ENCODE data around the gene TIAM2.
"Not testable (repeated sequence)": the region's sequence is repeated elsewhere in the genome, so short reads cannot be mapped to it uniquely, and the experiment has no call there.

Gene TIAM2

GRCh38 chr6:155004576-155005372, 9.7 kb downstream of the TIAM2 start:
- DNase-seq: no peak
- ATAC-seq: no peak
- Mint-ChIP-seq H3K9me3 (no peaks in the 10 kb centered on the region), H3K4me3 (no peak overlapping the region), H3K4me1 (no peaks in the 10 kb centered on the region), H3K27me3 (peaks cover 4% of the 10 kb centered on the region), H3K27ac (no peak overlapping the region)

DNA sequence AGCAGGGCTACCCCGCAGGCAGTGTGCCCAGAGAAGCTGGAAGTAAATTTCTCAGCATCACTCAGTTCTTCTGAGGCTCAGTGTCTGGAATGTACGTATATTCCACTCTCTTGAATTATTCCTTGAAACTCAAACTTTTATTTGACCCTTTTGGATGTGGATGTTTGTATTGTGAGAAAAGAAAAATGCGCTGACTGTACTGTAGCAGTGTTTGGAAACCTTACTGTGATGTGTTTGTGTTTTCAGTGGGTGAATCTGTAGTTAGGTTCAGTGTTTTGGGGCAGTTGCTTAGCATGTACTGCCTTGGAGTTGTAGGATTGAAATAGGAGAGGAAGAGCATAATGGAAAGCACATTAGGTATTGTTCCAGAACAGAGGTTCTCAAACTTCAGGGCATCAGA, 13.5 kb downstream of the TIAM2 start:
- Mint-ChIP-seq H3K9me3 (no peaks in the 10 kb centered on the region), H3K27me3 (peaks cover 8% of the 10 kb centered on the region), H3K27ac (no peak overlapping the region), H3K4me3 (no peak overlapping the region), H3K4me1 (no peaks in the 10 kb centered on the region)
- DNase-seq (no peak), ATAC-seq (no peak)

DNA sequence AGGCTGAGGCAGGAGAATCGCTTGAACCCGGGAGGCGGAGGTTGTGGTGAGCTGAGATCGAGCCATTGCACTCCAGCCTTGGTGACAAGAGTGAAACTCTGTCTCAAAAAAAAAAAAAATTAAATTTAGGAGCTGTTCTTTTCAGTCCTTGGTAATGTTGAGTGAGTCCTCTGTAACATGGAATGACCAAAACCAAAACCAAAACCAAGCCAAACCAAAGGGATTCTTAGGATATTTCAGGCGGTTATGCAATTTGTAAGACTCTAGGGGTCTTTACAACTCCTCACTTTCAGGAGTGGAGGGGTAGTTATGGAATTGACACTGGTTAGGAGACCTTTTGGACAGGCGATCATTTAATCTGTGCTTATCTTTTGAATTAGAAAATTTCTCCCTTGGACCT, 15.8 kb downstream of the TIAM2 start:
- peaks cover 23% of the 10 kb centered on the region for H3K27me3 Mint-ChIP-seq
- H3K4me1 Mint-ChIP-seq: no peaks in the 10 kb centered on the region
- H3K27ac Mint-ChIP-seq: no peak overlapping the region
- no peak overlapping the region for H3K4me3 Mint-ChIP-seq
- DNase-seq (no peak), ATAC-seq (no peak)
- no peaks in the 10 kb centered on the region for H3K9me3 Mint-ChIP-seq

GRCh38 chr6:155011809-155012291, 16.7 kb downstream of the TIAM2 start:
- DNase-seq (no peak), ATAC-seq (no peak)
- no peak overlapping the region for H3K4me3 Mint-ChIP-seq

GRCh38 chr6:155013457-155013876, 18.4 kb downstream of the TIAM2 start:
- H3K9me3 Mint-ChIP-seq: no peaks in the 10 kb centered on the region
- H3K4me1 Mint-ChIP-seq: no peaks in the 10 kb centered on the region
- H3K27ac Mint-ChIP-seq: no peak overlapping the region
- no peak for ATAC-seq
- peaks cover 30% of the 10 kb centered on the region for H3K27me3 Mint-ChIP-seq
- no peak overlapping the region for H3K4me3 Mint-ChIP-seq
- DNase-seq: no peak

More at GRCh38 chr6:155011809-155012291, 16.7 kb downstream of the TIAM2 start:
- Mint-ChIP-seq H3K27ac (no peak overlapping the region), H3K4me1 (no peaks in the 10 kb centered on the region), H3K27me3 (peaks cover 24% of the 10 kb centered on the region), H3K9me3 (no peaks in the 10 kb centered on the region)

GRCh38 chr6:155014137-155014536, 19.0 kb downstream of the TIAM2 start:
- Mint-ChIP-seq H3K27ac (no peak overlapping the region), H3K4me1 (no peaks in the 10 kb centered on the region), H3K4me3 (no peak overlapping the region), H3K27me3 (peaks cover 30% of the 10 kb centered on the region), H3K9me3 (no peaks in the 10 kb centered on the region)
- ATAC-seq: no peak
- no peak for DNase-seq

DNA sequence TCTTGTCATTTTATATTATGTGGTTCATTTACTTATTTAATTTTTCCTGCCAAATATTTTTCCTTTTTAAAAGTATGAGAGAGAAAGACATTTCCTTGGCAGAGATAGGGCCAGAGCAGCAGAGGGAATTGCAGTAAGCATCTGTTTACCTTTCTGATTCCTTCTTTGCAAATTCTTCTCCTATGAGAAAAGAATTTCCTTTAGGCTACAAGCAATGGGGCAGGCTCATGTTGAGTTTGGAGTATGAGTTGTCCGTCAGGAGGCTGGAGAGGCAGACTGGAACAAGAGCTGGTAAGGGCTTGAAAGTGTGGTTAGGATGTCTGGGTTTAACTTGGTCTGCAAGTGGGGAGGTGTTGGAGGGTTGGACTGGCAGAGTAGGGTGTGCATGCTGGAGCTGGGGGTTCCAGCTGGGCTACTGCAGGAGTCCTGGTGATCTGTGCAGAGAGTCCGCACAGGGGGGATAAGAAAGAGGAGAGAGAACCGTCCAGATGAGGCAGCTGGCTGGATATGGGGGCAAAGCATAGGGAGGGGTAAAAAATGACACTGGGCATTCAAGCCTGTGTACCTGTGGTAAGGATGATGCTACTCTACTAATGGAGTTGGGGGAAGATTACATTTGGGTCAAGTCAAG, 19.7 kb downstream of the TIAM2 start:
- no peaks in the 10 kb centered on the region for H3K9me3 Mint-ChIP-seq
- H3K27ac Mint-ChIP-seq: peak overlapping the region in 1 of 2 donors; percentile 5
- no peak for DNase-seq
- H3K4me1 Mint-ChIP-seq: no peaks in the 10 kb centered on the region
- H3K27me3 Mint-ChIP-seq: peaks cover 30% of the 10 kb centered on the region
- no peak for ATAC-seq
- H3K4me3 Mint-ChIP-seq: no peak overlapping the region

DNA sequence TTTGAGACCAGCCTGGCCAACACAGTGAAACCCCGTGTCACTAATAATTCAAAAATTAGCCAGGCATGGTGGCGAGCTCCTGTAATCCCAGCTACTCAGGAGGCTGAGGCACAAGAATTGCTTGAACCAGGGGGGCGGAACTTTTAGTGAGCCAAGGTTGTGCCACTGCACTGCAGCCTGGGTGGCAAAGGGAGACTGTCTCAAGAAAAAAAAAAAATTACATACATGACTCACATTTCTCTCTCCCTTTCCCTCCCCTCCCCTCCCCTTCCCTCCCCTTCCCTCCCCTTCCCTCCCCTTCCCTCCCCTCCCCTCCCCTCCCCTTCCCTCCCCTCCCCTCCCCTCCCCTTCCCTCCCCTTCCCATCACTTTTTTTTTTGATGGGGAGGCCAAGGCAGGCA, 23.3 kb downstream of the TIAM2 start:
- not testable (repeated sequence) for H3K4me1 Mint-ChIP-seq, H3K4me3 Mint-ChIP-seq, H3K9me3 Mint-ChIP-seq, H3K27ac Mint-ChIP-seq, ATAC-seq, DNase-seq
- H3K27me3 Mint-ChIP-seq: peaks cover 22% of the 10 kb centered on the region

DNA sequence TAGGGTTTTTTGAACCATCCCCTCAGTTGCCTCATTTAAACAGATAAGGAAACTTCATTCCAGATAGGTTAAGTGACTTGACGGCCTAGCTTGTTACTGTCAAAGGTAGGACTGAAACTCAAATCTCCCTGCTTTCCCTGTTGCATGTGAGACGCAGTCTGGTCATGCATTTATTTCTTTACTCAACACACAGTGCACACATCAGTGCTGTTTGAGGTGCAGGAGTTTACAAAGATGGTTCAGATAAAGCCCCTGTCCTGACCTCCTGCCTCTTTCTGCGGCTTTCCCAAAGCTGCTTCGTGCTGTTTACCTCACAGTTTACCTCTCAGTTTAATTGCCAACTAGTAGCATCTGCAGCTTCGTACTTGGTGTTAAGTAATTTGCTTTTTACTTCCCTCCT, 26.6 kb downstream of the TIAM2 start:
- no peak for DNase-seq
- Mint-ChIP-seq H3K9me3 (no peaks in the 10 kb centered on the region), H3K4me3 (no peak overlapping the region), H3K27ac (no peak overlapping the region), H3K27me3 (peaks cover 15% of the 10 kb centered on the region), H3K4me1 (no peaks in the 10 kb centered on the region)
- no peak for ATAC-seq

DNA sequence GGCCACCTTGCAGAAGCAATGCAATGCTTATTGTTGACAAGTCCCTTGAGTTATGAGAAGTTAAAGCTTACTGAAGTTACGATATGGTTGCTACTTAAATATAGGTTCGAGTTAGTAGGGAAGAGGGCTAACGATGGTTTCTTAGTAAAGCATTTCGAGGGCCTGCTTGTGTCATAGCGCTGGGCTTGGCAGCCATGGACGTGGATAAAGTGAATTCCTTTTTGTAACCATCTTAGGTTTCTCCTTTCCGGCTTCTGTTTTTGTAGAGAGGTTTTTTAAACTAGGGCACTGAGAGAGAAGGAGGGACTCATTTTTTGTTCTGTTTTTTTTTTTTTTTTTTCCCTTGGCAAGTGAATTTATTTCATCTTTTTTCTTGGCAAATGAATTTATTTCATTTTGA, 27.6 kb downstream of the TIAM2 start:
- ATAC-seq (no peak), DNase-seq (no peak)
- peaks cover 8% of the 10 kb centered on the region for H3K27me3 Mint-ChIP-seq
- no peaks in the 10 kb centered on the region for H3K4me1 Mint-ChIP-seq
- no peak overlapping the region for H3K4me3 Mint-ChIP-seq
- no peak overlapping the region for H3K27ac Mint-ChIP-seq
- no peaks in the 10 kb centered on the region for H3K9me3 Mint-ChIP-seq

GRCh38 chr6:155023717-155024116, 28.6 kb downstream of the TIAM2 start:
- Mint-ChIP-seq H3K4me1 (no peaks in the 10 kb centered on the region), H3K27me3 (peaks cover 8% of the 10 kb centered on the region)

GRCh38 chr6:155024391-155025027, 29.4 kb downstream of the TIAM2 start:
- no peak for ATAC-seq
- H3K27ac Mint-ChIP-seq: no peak overlapping the region
- H3K4me3 Mint-ChIP-seq: no peak overlapping the region

More at GRCh38 chr6:155023717-155024116, 28.6 kb downstream of the TIAM2 start:
- ATAC-seq (no peak), DNase-seq (no peak)
- no peak overlapping the region for H3K4me3 Mint-ChIP-seq
- no peaks in the 10 kb centered on the region for H3K9me3 Mint-ChIP-seq
- no peak overlapping the region for H3K27ac Mint-ChIP-seq

DNA sequence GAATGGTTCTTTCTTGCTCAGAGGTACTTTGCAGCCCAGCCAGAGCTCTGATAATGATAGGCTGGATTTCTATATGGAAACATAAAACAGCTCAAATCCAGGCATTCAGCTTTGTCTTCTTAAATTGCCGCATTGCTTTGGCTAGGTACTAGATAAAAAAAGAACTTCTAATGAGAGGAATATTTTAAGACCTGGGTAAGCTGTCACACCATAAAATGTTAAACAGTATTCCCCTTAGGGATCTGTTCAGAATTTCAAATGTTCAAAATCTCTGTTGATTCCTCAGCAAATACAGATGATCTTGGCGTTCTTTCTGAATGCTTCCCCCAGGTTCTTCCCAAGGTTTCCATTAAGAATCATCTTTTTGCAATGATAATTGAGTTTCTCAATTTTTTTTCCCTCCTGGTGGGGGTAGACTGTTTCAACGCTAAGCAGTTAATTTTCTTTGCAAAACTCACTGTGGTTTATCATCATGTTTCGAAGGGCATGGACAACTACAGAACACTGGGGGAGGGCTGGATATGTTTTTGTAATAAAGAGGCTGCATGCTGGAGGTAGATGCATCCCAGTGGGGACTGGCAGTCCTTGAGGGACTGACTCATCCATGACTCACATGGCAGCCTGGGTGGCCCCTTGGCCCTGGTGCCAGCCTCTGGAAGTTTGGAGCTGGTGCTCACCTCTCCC, 31.0 kb downstream of the TIAM2 start:
- no peaks in the 10 kb centered on the region for H3K4me1 Mint-ChIP-seq
- no peak for DNase-seq
- H3K4me3 Mint-ChIP-seq: no peak overlapping the region
- no peaks in the 10 kb centered on the region for H3K9me3 Mint-ChIP-seq
- H3K27ac Mint-ChIP-seq: no peak overlapping the region
- H3K27me3 Mint-ChIP-seq: peaks cover 8% of the 10 kb centered on the region
- no peak for ATAC-seq

More at GRCh38 chr6:155024391-155025027, 29.4 kb downstream of the TIAM2 start:
- Mint-ChIP-seq H3K27me3 (peaks cover 8% of the 10 kb centered on the region), H3K4me1 (no peaks in the 10 kb centered on the region), H3K9me3 (no peaks in the 10 kb centered on the region)
- DNase-seq: no peak

DNA sequence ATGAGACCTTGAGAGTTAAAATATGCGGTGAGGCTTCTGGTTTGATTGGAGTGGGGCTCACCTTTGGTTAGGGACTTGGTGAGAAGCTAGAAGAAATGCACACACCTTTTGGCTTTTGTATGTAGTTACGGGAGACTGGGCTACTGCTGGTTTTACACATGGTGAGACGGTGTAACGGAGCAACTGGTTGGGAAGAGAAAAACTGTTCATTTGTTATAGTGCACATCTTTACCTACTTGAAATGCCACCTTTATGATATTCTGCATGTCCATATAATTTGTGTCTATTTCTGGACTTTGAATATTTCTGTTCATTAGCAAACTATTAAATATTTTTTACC, 31.6 kb downstream of the TIAM2 start:
- Mint-ChIP-seq H3K27me3 (peaks cover 8% of the 10 kb centered on the region), H3K4me3 (no peak overlapping the region), H3K4me1 (no peaks in the 10 kb centered on the region), H3K9me3 (no peaks in the 10 kb centered on the region), H3K27ac (peak overlapping the region in 1 of 2 donors; percentile 81)
- ATAC-seq (no peak), DNase-seq (no peak)

- Mint-ChIP-seq H3K9me3 (no peaks in the 10 kb centered on the region), H3K4me3 (no peak overlapping the region)
Observed at GRCh38 chr6:155030148-155030720, 35.1 kb downstream of the TIAM2 start.

More at GRCh38 chr6:155030148-155030720, 35.1 kb downstream of the TIAM2 start:
- ATAC-seq: no peak
- Mint-ChIP-seq H3K27me3 (peaks cover 32% of the 10 kb centered on the region), H3K4me1 (no peaks in the 10 kb centered on the region), H3K27ac (peak overlapping the region in 1 of 2 donors; percentile 4)
- DNase-seq: no peak

Measured in stimulated activated naive CD8-positive, alpha-beta T cell treated with anti-CD3 and anti-CD28 coated beads, Interleukin-15, amount 100 ng/mL, for 72 hours (primary cell).